HG02973 (cell line): ENCODE data around the gene KLHL40.

Experiments
- ATAC-seq: cut with Tn5 transposase; IDR thresholded peaks from one replicate; pipeline ENCODE4 v1.9.1; 2021; ENCODE audit warnings: moderate library complexity; ENCODE audit not compliant: unreplicated experiment

Gene KLHL40

GRCh38 chr3:42688487-42689420 is 3.4 kb downstream of the KLHL40 start:
- no peak for ATAC-seq

GRCh38 chr3:42689421-42690014 is 4.2 kb downstream of the KLHL40 start:
- no peak for ATAC-seq

GRCh38 chr3:42690191-42690590 is 4.9 kb downstream of the KLHL40 start:
- ATAC-seq = no peak

- no peak for ATAC-seq
These were observed 5.7 kb downstream of the KLHL40 start for GRCh38 chr3:42690766-42691680.

GRCh38 chr3:42691816-42692666 is 6.7 kb downstream of the KLHL40 start:
- no peak for ATAC-seq

- ATAC-seq = no peak
These were observed 7.6 kb downstream of the KLHL40 start for GRCh38 chr3:42692667-42693529.

GRCh38 chr3:42693530-42693930 is 8.2 kb downstream of the KLHL40 start:
- no peak for ATAC-seq

GRCh38 chr3:42694366-42694765 is 9.0 kb downstream of the KLHL40 start:
- ATAC-seq = no peak

GRCh38 chr3:42696356-42697288 is 11.3 kb downstream of the KLHL40 start:
- no peak for ATAC-seq

- ATAC-seq = no peak
These were observed 12.1 kb downstream of the KLHL40 start for GRCh38 chr3:42697289-42698051.

GRCh38 chr3:42698216-42698910 is 13.0 kb downstream of the KLHL40 start:
- ATAC-seq = no peak

GRCh38 chr3:42698911-42699230 is 13.5 kb downstream of the KLHL40 start:
- ATAC-seq = no peak

GRCh38 chr3:42699511-42699971 is 14.2 kb downstream of the KLHL40 start:
- no peak for ATAC-seq

- no peak for ATAC-seq
These were observed 15.3 kb downstream of the KLHL40 start for GRCh38 chr3:42700366-42701288.

- ATAC-seq = no peak
These were observed 16.2 kb downstream of the KLHL40 start for GRCh38 chr3:42701371-42702065.
